Right renal pelvis (tissue), 4 donors: Measurements from ENCODE around the gene DMAC2. TPM values are rescaled to one million over a fixed set of nuclear protein-coding genes. Genes with fewer than 3 reads are reported as not detected.
"Not testable (repeated sequence)": the region's sequence is repeated elsewhere in the genome, so short reads cannot be mapped to it uniquely, and the experiment has no call there.

ENCODE experiments used
- DNase-seq, 4 donors: peaks; one replicate each; pipeline ENCODE4 v3.0.0-alpha.2; 2013; ENCODE audit warnings: low read depth in 4 of 4, low spot score in 3 of 4, missing footprints in 1 of 4
- polyA plus RNA-seq, 4 donors: library from polyadenylated mRNA; unstranded; fragments of 120-200 nt; gene quantifications; one replicate each; pipeline ENCODE4 v1.2.1, GENCODE V29; 2013; ENCODE audit not compliant: insufficient read length in 4 of 4

The DMAC2 gene
- polyA plus RNA-seq = 10 to 100 TPM; 58.2 to 62.1 (median 59.2) TPM

GRCh38 chr19:41439441-41440222 is at the start of gene DMAC2:
Gene DMAC2, minus strand, starts transcription at chr19:41439912. Its CDS starts 13 bp downstream, at chr19:41439899.
- DNase-seq = peak; percentile 93 to 96 (median 94)

GRCh38 chr19:41486953-41487352 is 47.2 kb upstream of the DMAC2 start:
- not testable (repeated sequence) for DNase-seq

DNA sequence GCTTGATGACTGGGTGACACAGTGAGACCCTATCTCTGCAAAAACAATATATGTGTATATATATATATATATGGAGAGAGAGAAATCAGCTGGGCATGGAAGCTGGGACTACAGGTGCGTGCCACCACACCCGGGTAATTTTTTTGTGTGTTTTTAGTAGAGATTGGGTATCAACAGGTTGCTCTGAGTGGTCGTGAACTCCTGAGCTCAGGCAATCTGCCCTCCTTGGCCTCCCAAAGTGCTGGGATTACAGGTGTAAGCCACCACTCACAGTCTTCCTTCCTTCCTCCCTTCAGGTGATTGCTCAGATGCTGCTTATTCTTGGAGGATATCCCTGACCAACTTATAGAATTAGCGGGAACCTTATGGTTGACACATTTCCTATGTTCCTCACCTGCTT is 45.1 kb upstream of the DMAC2 start:
- no peak for DNase-seq

- DNase-seq = no peak
Observed at GRCh38 chr19:41480336-41480735, 40.6 kb upstream of the DMAC2 start.

- no peak for DNase-seq
Observed at GRCh38 chr19:41479757-41480191, 40.1 kb upstream of the DMAC2 start.

DNA sequence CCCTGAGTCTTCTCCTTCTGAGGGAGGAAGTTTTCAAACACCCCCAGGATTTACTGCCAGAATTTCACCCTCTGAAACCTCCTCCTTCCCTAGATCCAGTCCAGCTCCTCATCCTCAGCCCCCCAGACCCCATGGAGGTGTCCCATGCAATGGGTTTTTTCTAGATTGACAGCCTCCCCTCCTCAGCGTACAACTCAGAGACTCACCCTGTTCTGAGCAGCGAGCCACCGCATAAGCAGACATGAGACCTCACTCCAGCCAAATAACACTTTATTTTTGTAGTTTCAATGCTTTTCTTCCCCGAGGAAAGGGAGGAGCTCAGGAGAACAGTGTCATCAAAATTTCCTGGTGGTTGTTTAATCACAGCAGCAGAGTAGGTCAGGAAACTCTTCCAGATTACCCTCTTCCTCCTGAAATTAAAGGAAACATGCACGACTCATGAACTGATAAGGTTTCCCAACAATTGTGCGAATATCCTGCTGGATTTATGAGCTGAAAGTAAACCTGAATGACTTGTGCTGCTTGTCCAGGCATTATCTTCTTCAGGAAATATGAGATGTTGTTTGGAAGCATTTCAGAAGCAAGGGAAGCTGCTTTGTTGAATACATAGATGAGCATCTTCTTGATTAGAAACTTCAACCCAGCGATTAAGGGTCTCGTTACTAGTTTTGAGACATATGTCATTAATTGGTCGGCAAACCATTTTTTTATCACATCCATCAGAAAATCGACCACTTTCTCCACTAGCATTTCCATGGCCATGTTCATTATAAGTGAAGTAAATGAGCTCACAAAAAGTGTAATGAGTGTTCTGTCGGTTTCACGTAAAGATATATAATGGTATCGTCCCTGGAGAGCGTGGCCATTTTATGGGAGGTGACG is 39.4 kb upstream of the DMAC2 start:
- DNase-seq = no peak

GRCh38 chr19:41478171-41478570 is 38.5 kb upstream of the DMAC2 start:
- DNase-seq = no peak

DNA sequence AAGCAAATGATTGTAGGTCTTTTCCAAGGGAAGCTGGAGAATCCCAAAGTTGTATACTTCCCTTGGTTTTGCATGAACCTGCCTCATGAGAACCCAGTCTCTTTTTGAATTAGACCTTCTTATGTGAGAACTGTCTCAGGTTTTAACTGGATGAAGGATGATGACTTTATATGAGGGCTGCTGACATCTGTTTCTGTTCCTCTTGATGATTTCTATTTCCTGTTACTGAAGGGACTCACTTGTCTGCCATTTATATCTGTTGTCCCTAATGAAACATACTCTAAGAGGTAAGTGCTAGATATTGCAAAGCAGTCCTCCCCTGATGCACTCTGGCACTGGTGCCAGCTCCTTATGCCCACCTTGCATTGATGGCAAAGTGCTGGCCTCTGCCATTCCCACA is 36.9 kb upstream of the DMAC2 start:
- no peak for DNase-seq

- DNase-seq = not testable (repeated sequence)
Observed at GRCh38 chr19:41463257-41464256, 23.8 kb upstream of the DMAC2 start.

- no peak for DNase-seq
Observed at GRCh38 chr19:41462497-41462896, 22.8 kb upstream of the DMAC2 start.

- DNase-seq = no peak
Observed at GRCh38 chr19:41457241-41457640, 17.5 kb upstream of the DMAC2 start.

DNA sequence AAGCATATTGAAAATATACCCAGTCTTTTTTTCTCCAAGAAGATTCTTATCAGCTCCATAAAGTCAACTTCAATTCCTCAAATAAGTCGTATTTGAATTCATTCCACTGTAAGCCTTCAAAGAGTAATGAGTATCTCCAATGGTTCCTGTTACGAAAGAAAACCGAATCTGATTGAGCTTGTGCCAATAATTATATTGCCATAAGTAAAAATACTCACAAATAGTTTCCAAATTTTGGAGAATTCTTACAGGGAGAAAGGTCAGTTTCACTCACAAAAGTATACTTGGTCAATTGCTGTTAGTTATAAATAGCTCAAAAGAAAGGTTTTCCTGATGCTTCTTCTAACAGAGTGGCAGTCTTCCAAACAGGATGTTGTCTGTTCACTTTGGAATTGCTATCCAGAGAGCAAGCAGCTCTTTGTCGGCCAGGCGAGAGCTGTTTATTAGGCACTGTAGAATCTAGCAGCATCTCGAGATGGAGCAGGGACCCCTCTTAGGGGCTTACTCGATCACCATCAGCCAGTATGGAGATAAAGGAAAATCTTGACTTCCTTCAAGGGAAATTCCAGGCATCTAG is 16.7 kb upstream of the DMAC2 start:
- no peak for DNase-seq

GRCh38 chr19:41455936-41456335 is 16.2 kb upstream of the DMAC2 start:
- DNase-seq = no peak

DNA sequence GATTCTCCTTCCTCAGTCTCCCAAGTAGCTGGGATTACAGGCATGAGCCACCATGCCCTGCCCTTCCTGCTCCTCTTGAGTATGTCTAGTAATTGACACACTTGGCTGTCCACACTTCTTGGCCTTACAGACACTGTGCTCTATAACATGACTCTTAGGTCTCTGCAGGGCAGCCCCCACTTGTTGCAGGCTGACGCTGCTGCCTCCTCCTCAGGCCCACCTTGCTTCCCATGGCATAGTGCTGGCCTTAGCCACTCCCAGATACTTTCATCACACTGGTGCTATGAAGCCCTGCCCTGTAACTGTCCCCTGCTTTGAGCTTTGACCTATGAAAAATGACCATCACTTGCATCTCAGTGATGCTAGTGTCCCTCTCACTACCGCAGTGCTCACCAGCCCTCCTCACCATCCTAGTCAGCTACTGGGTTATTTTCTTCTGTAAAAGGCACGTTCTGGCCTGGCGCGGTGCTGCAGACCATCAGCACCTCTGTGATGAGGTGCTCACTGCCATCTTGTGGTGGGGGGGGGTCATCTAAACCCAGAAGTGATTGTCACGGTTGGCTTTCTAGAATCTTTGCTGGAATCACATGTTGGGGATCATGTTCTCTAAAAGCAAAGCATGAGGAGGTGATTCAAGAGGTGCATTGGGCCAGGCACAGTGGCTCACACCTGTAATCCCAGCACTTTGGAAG is 13.0 kb upstream of the DMAC2 start:
- no peak for DNase-seq

DNA sequence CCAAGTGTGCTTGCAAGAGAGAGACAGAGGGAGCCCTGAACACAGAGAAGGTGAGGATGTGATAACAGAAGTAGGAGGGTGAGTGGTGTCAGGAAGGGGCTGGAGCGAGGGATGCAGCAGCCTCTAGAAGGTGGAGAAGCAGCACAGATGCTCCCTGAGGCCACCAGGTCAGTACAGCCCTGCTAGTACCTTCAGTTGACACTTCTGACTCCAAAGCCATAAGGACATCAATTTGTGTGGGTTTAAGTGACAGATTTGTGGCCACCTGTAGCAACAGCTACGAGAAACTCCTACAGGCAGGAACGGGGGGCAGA is 10.1 kb upstream of the DMAC2 start:
- DNase-seq = no peak

GRCh38 chr19:41449079-41449864 is 9.6 kb upstream of the DMAC2 start:
- peak in 2 of 4 donors; percentile 54 for DNase-seq

- no peak for DNase-seq
Observed at GRCh38 chr19:41447732-41448332, 8.1 kb upstream of the DMAC2 start.

DNA sequence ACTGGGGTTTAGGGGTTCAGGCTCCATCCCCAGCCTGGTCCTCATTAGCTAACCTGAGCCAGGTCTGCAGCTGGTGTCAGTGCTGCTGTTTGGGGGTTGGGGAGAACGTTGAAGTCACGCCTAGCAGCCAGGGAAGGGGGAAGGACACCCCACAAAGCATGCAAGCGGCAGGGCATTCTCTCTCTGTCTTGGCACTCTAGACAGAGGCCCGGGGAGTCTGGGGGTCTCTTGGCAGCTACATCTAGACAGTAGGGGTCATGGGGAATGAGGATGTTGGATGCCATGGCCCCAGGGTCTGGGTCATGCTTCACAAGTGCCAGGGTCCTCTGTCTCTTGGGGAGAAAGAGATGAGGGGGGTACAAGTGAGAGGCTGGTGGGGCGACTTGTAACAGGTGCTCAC is 5.9 kb upstream of the DMAC2 start:
- no peak for DNase-seq
